ENCODE results near the gene RAPGEF5.

Gene RAPGEF5

GRCh38 chr7:22184549-22185199 lies 172.3 kb downstream of the RAPGEF5 start:
- no peak for DNase-seq

- no peak for DNase-seq
Observed at GRCh38 chr7:22183522-22184280, 173.3 kb downstream of the RAPGEF5 start.

GRCh38 chr7:22182149-22182548 lies 174.8 kb downstream of the RAPGEF5 start:
- no peak for DNase-seq

- no peak for DNase-seq
Observed at GRCh38 chr7:22181663-22182062, 175.3 kb downstream of the RAPGEF5 start.

GRCh38 chr7:22179442-22179879 lies 177.5 kb downstream of the RAPGEF5 start:
- no peak for DNase-seq

GRCh38 chr7:22178735-22179134 lies 178.2 kb downstream of the RAPGEF5 start:
- DNase-seq: no peak

GRCh38 chr7:22176791-22177412 lies 180.1 kb downstream of the RAPGEF5 start:
- no peak for DNase-seq

- DNase-seq: no peak
Observed at GRCh38 chr7:22174574-22174953, 182.4 kb downstream of the RAPGEF5 start.

GRCh38 chr7:22173685-22174573 lies 183.0 kb downstream of the RAPGEF5 start:
- peak; percentile 34 for DNase-seq

GRCh38 chr7:22168129-22168634 lies 188.8 kb downstream of the RAPGEF5 start:
- no peak for DNase-seq

GRCh38 chr7:22167482-22167881 lies 189.5 kb downstream of the RAPGEF5 start:
- no peak for DNase-seq

- DNase-seq: no peak
Observed at GRCh38 chr7:22166928-22167327, 190.0 kb downstream of the RAPGEF5 start.

GRCh38 chr7:22159341-22159740 lies 197.6 kb downstream of the RAPGEF5 start:
- DNase-seq: no peak

- DNase-seq: no peak
Observed at GRCh38 chr7:22157552-22157951, 199.4 kb downstream of the RAPGEF5 start.

- no peak for DNase-seq
Observed at GRCh38 chr7:22156205-22156604, 200.7 kb downstream of the RAPGEF5 start.

GRCh38 chr7:22154143-22154529 lies 202.8 kb downstream of the RAPGEF5 start:
- no peak for DNase-seq

- DNase-seq: no peak
Observed at GRCh38 chr7:22153432-22154142, 203.4 kb downstream of the RAPGEF5 start.

- DNase-seq: no peak
Observed at GRCh38 chr7:22152690-22153089, 204.3 kb downstream of the RAPGEF5 start.

- no peak for DNase-seq
Observed at GRCh38 chr7:22151901-22152300, 205.1 kb downstream of the RAPGEF5 start.

- DNase-seq: no peak
Observed at GRCh38 chr7:22150221-22150620, 206.7 kb downstream of the RAPGEF5 start.

- no peak for DNase-seq
Observed at GRCh38 chr7:22147868-22148267, 209.1 kb downstream of the RAPGEF5 start.

GRCh38 chr7:22146961-22147512 lies 209.9 kb downstream of the RAPGEF5 start:
- DNase-seq: no peak

All from NK-92 treated with Interleukin-12 subunit alpha and Interleukin-12 subunit beta, amount 100 ng/mL, for 24 hours (cell line).